ENCODE results near the gene PI4K2B. TPM values are rescaled to one million over a fixed set of nuclear protein-coding genes. Genes with fewer than 3 reads are reported as not detected.
"Not testable (repeated sequence)": the region's sequence is repeated elsewhere in the genome, so short reads cannot be mapped to it uniquely, and the experiment has no call there.

Gene PI4K2B
- total and polyA plus RNA-seq, 4 experiments from 2014 or later, result 13.5 to 15.3 (median 14.5) TPM

DNA sequence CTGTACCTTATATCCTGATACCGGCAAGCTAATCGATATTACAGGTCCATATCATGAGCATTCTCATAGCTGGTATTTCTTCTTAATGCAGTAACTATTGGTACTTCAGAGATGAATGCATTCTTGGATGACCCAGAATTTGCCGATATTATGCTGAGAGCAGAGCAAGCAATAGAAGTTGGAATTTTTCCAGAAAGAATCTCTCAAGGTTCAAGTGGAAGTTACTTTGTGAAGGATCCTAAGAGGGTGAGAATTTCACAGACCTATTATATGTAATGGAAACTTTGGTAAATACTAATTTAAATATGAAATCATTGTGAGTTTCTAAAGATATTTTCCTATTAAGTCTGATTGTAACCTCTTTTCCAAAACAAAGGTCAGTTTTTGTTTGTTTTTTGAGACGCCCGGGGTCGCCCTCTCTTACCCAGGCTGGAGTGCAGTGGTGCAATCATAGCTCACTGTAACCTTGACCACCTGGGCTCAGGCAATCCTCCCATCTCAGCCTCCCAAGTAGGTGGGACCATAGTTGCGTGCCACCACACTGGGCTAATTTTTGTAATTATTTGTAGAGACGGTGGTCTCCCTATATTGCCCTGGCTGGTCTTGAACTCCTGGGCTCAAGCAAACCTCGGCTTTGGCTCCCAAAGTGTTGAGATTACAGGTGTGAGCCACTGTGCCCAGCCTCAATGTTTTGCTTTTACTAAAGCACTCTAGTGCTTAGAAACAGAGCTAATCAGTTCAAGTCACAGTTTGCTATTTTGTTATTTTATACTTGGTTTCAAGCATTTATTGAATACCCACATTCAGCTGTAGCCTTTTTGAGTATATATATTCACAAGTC lies 18.6 kb downstream of the PI4K2B start:
- Histone ChIP-seq H3K27me3 (ENCODE audit: insufficient read depth, low read length) (no peaks in the 10 kb centered on the region), H3K36me3 (ENCODE audit: insufficient read depth, low read length) (peaks cover 26% of the 10 kb centered on the region), H3K4me3 (ENCODE audit: low read length in 2 of 2) (no peak overlapping the region), H3K4me1 (ENCODE audit: insufficient read depth, low read length) (peaks cover 18% of the 10 kb centered on the region), H3K9me3 (ENCODE audit: control insufficient read depth in 1 of 2, low read length in 2 of 2) (no peaks in the 10 kb centered on the region), H3K27ac (ENCODE audit: low read depth, low read length) (no peak overlapping the region)
- Mint-ChIP-seq H3K9me3 (no peaks in the 10 kb centered on the region), H3K27ac (peak overlapping the region in 3 of 7 donors; percentile 32 to 62 (median 48)), H3K27me3 (no peaks in the 10 kb centered on the region), H3K4me1 (peaks cover 24 to 40% (median 31%) of the 10 kb centered on the region in 4 donors), H3K4me3 (no peak overlapping the region), H3K36me3 (peaks cover 22 to 28% of the 10 kb centered on the region in 2 donors)
- ChIA-PET CTCF (ENCODE audit: partially characterized antibody) (interaction anchor here (0.6 to 1.1 kb wide), 4 partner anchors 10 to 73 kb away, joined by 3 to 4 read pairs (median 3); no protein-coding TSS in a partner anchor), POLR2A (ENCODE audit: partially characterized antibody) (no interaction called here)
- intact Hi-C loops (cut with micrococcal nuclease), result no loop called here
- no peak for DNase-seq

DNA sequence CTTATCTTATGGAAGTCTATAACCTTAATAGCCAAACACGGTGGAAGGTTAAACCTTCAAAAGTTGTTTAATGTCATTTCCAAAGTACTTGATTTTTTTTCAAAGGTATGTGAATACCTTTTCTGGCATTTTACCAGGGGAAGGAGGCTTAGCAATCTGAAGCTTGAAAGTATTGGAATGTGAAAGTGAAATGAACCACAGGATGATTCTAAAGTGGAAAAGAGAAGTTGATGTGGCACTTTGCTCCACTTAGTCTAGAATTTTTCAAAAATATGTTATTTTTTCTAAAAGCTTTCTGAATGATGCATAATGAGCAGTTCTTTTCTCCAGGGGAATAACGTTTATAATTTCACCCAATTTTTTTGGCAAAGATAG lies 19.2 kb downstream of the PI4K2B start:
- peaks cover 24 to 39% (median 29%) of the 10 kb centered on the region in 4 donors for H3K4me1 Mint-ChIP-seq
- H3K4me1 ChIP-seq (ENCODE audit: insufficient read depth, low read length), result peaks cover 18% of the 10 kb centered on the region
- H3K27me3 ChIP-seq (ENCODE audit: insufficient read depth, low read length), result no peaks in the 10 kb centered on the region
- peaks cover 30% of the 10 kb centered on the region for H3K36me3 ChIP-seq (ENCODE audit: insufficient read depth, low read length)
- H3K9me3 ChIP-seq (ENCODE audit: control insufficient read depth in 1 of 2, low read length in 2 of 2), result no peaks in the 10 kb centered on the region
- no peak overlapping the region for H3K4me3 ChIP-seq (ENCODE audit: low read length in 2 of 2)
- no peaks in the 10 kb centered on the region for H3K27me3 Mint-ChIP-seq
- intact Hi-C loops (cut with micrococcal nuclease), result no loop called here
- H3K4me3 Mint-ChIP-seq, result no peak overlapping the region
- no peaks in the 10 kb centered on the region for H3K9me3 Mint-ChIP-seq
- H3K36me3 Mint-ChIP-seq, result peaks cover 23 to 33% of the 10 kb centered on the region in 2 donors
- ChIA-PET POLR2A (ENCODE audit: partially characterized antibody) (no interaction called here), CTCF (ENCODE audit: partially characterized antibody) (interaction anchor here (1.0 to 1.1 kb wide), 2 partner anchors 10 to 74 kb away, joined by 3 read pairs; no protein-coding TSS in a partner anchor)
- H3K27ac ChIP-seq (ENCODE audit: low read depth, low read length), result no peak overlapping the region
- DNase-seq, result no peak
- H3K27ac Mint-ChIP-seq, result peak overlapping the region in 5 of 7 donors; percentile 18 to 62 (median 48)

DNA sequence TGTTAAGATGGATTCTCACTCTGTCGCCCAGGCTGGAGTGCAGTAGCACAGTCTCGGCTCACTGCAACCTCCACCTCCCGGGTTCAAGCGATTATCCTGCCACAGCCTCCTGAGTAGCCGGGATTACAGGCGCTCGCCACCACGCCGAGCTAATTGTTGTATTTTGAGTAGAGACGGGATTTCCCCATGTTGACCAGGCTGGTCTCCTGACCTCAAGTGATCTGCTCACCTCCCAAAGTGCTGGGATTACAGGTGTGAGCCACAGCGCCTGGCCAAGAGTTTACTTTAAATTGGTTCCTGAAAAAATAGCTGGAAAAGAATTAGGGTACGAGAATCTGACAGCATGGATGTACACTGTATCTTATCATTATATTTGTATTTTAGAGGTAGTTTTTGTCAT lies 20.0 kb downstream of the PI4K2B start:
- H3K4me3 Mint-ChIP-seq; DNase-seq; H3K27ac ChIP-seq (ENCODE audit: low read depth, low read length); H3K27ac Mint-ChIP-seq; H3K4me3 ChIP-seq (ENCODE audit: low read length in 2 of 2); H3K9me3 ChIP-seq (ENCODE audit: control insufficient read depth in 1 of 2, low read length in 2 of 2); intact Hi-C loops (cut with micrococcal nuclease); H3K27me3 ChIP-seq (ENCODE audit: insufficient read depth, low read length); POLR2A ChIA-PET (ENCODE audit: partially characterized antibody); H3K9me3 Mint-ChIP-seq; H3K27me3 Mint-ChIP-seq: not testable (repeated sequence)
- CTCF ChIA-PET (ENCODE audit: partially characterized antibody), result interaction anchor here (1.1 kb wide), 1 partner anchor 9 kb away, joined by 3 read pairs; no protein-coding TSS in a partner anchor
- H3K4me1 Mint-ChIP-seq, result peaks cover 22 to 35% (median 27%) of the 10 kb centered on the region in 4 donors
- peaks cover 19 to 34% of the 10 kb centered on the region in 2 donors for H3K36me3 Mint-ChIP-seq
- Histone ChIP-seq H3K36me3 (ENCODE audit: insufficient read depth, low read length) (peaks cover 30% of the 10 kb centered on the region), H3K4me1 (ENCODE audit: insufficient read depth, low read length) (peaks cover 18% of the 10 kb centered on the region)

DNA sequence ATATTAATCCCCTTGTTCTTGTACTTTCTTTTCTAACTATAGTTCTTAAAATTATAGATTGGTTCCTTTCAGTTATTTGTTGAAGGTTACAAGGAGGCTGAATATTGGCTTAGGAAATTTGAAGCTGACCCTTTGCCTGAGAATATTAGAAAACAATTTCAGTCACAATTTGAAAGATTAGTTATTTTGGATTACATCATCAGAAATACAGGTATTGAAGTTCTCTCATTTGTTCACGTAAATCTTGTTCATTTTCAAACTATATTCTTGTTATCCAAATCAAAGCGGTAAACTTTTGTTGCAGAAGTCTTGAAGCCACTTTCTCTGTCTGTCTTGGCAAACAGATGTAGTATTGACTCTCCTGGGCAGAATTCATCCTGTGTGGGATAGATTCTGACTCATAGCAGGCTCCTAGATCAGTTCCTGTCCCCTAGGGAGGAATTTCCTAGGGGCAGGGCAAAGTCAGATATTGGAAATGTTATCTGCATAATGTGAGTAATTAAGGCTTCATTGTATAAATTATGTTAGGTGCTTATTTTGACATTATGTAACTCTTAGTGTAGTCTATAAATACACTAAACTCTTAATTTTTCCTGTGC lies 25.2 kb downstream of the PI4K2B start:
- Mint-ChIP-seq H3K4me1 (peaks cover 0 to 2% (median under 1%) of the 10 kb centered on the region in 4 donors), H3K9me3 (no peaks in the 10 kb centered on the region), H3K4me3 (no peak overlapping the region), H3K36me3 (peaks cover 38 to 53% of the 10 kb centered on the region in 2 donors), H3K27ac (peak overlapping the region in 1 of 7 donors; percentile 70), H3K27me3 (no peaks in the 10 kb centered on the region)
- intact Hi-C loops (cut with micrococcal nuclease), result no loop called here
- H3K4me1 ChIP-seq (ENCODE audit: insufficient read depth, low read length), result no peaks in the 10 kb centered on the region
- peaks cover 35% of the 10 kb centered on the region for H3K36me3 ChIP-seq (ENCODE audit: insufficient read depth, low read length)
- POLR2A ChIA-PET (ENCODE audit: partially characterized antibody), result no interaction called here
- H3K27me3 ChIP-seq (ENCODE audit: insufficient read depth, low read length), result no peaks in the 10 kb centered on the region
- H3K27ac ChIP-seq (ENCODE audit: low read depth, low read length), result no peak overlapping the region
- DNase-seq, result no peak
- no peak overlapping the region for H3K4me3 ChIP-seq (ENCODE audit: low read length in 2 of 2)
- no peaks in the 10 kb centered on the region for H3K9me3 ChIP-seq (ENCODE audit: control insufficient read depth in 1 of 2, low read length in 2 of 2)
- CTCF ChIA-PET (ENCODE audit: partially characterized antibody), result interaction anchor here (0.5 kb wide), 1 partner anchor 1610 kb away, joined by 3 read pairs; no protein-coding TSS in a partner anchor

DNA sequence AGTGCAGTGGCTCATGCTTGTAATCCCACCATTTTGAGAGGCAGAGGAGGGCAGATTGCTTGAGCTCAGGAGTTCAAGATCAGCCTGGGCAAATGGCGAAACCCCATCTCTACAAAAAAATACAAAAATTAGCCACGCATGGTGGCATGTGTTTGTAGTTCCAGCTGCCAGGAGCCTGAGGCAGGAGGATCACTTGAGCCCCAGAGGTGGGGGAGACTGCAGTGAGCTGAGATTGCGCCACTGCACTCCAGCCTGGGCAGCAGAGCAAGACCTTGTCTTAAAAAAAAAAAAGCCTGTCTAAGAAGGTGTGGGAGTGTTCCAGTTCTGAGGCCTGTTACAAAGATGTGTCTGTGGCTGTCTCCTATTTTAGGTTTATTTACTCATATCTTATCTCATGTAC lies 38.0 kb downstream of the PI4K2B start:
- no peak overlapping the region for H3K27ac Mint-ChIP-seq
- H3K4me3 ChIP-seq (ENCODE audit: low read length in 2 of 2), result no peak overlapping the region
- H3K27me3 ChIP-seq (ENCODE audit: insufficient read depth, low read length), result no peaks in the 10 kb centered on the region
- H3K4me1 Mint-ChIP-seq, result no peaks in the 10 kb centered on the region
- no peak overlapping the region for H3K4me3 Mint-ChIP-seq
- H3K9me3 ChIP-seq (ENCODE audit: control insufficient read depth in 1 of 2, low read length in 2 of 2), result no peaks in the 10 kb centered on the region
- H3K27ac ChIP-seq (ENCODE audit: low read depth, low read length), result no peak overlapping the region
- no peaks in the 10 kb centered on the region for H3K4me1 ChIP-seq (ENCODE audit: insufficient read depth, low read length)
- H3K36me3 ChIP-seq (ENCODE audit: insufficient read depth, low read length), result peaks cover 25% of the 10 kb centered on the region
- ChIA-PET POLR2A (ENCODE audit: partially characterized antibody) (no interaction called here), CTCF (ENCODE audit: partially characterized antibody) (no interaction called here)
- H3K9me3 Mint-ChIP-seq, result no peaks in the 10 kb centered on the region
- H3K27me3 Mint-ChIP-seq, result no peaks in the 10 kb centered on the region
- intact Hi-C loops (cut with micrococcal nuclease), result no loop called here
- DNase-seq, result no peak
- peaks cover 48 to 49% of the 10 kb centered on the region in 2 donors for H3K36me3 Mint-ChIP-seq

DNA sequence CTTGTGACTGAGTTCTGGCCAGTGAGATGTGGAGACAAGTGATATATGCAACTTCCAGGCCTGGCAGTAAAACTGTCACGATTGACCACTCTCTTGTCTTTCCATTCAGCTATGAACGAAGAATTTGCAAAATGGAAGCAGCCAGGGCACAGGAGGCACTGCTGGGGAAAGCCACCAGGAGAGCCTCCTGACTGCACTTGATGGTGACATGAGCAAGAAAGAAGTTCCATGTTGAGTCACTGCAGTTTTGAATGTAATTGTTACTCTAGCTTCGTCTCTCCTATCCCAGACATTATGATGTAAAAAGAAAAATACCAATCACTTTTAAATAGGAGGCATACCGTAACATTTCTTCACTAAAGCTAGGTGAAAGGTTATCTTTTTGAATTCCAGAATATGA lies 46.4 kb downstream of the PI4K2B start:
- no peaks in the 10 kb centered on the region for H3K4me1 ChIP-seq (ENCODE audit: insufficient read depth, low read length)
- no peaks in the 10 kb centered on the region for H3K36me3 ChIP-seq (ENCODE audit: insufficient read depth, low read length)
- H3K4me3 ChIP-seq (ENCODE audit: low read length in 2 of 2), result no peak overlapping the region
- Mint-ChIP-seq H3K27ac (no peak overlapping the region), H3K4me3 (no peak overlapping the region), H3K36me3 (peaks cover 27 to 31% of the 10 kb centered on the region in 2 donors), H3K4me1 (no peaks in the 10 kb centered on the region), H3K9me3 (no peaks in the 10 kb centered on the region), H3K27me3 (no peaks in the 10 kb centered on the region)
- intact Hi-C loops (cut with micrococcal nuclease), result no loop called here
- ChIA-PET POLR2A (ENCODE audit: partially characterized antibody) (no interaction called here), CTCF (ENCODE audit: partially characterized antibody) (interaction anchor here (1.6 kb wide), 1 partner anchor 32 kb away, joined by 6 read pairs; the partner anchor contains the start of gene ZCCHC4)
- H3K27me3 ChIP-seq (ENCODE audit: insufficient read depth, low read length), result no peaks in the 10 kb centered on the region
- H3K27ac ChIP-seq (ENCODE audit: low read depth, low read length), result no peak overlapping the region
- no peak for DNase-seq
- H3K9me3 ChIP-seq (ENCODE audit: control insufficient read depth in 1 of 2, low read length in 2 of 2), result no peaks in the 10 kb centered on the region

DNA sequence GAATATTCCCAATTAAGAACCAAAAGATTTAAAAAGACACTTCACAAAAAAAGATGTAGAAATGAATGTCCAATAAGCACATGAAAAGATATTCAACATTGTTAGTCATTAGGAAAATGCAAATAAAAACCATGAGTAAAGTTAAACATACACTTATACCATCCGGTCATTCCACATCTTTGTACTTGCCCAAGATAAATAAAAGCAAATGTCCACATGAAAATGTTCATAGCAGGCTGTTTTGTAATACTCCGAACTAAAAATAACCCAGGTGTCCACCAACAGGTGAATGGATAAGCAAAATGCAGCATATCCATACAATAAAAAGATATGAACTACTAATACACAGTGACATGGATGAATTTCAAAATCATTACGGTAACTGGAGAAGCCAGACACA lies 50.1 kb downstream of the PI4K2B start:
- no peaks in the 10 kb centered on the region for H3K36me3 ChIP-seq (ENCODE audit: insufficient read depth, low read length)
- no peak overlapping the region for H3K27ac Mint-ChIP-seq
- ChIA-PET POLR2A (ENCODE audit: partially characterized antibody) (no interaction called here), CTCF (ENCODE audit: partially characterized antibody) (no interaction called here)
- no peaks in the 10 kb centered on the region for H3K4me1 Mint-ChIP-seq
- H3K4me3 Mint-ChIP-seq, result no peak overlapping the region
- H3K27me3 Mint-ChIP-seq, result peaks cover 4 to 5% of the 10 kb centered on the region in 2 donors
- DNase-seq, result no peak
- no peak overlapping the region for H3K27ac ChIP-seq (ENCODE audit: low read depth, low read length)
- intact Hi-C loops (cut with micrococcal nuclease), result no loop called here
- no peaks in the 10 kb centered on the region for H3K27me3 ChIP-seq (ENCODE audit: insufficient read depth, low read length)
- no peak overlapping the region for H3K4me3 ChIP-seq (ENCODE audit: low read length in 2 of 2)
- peaks cover 20 to 24% of the 10 kb centered on the region in 2 donors for H3K36me3 Mint-ChIP-seq
- H3K9me3 Mint-ChIP-seq, result peaks cover 0 to 16% (median 10%) of the 10 kb centered on the region in 8 donors
- no peaks in the 10 kb centered on the region for H3K4me1 ChIP-seq (ENCODE audit: insufficient read depth, low read length)
- H3K9me3 ChIP-seq (ENCODE audit: control insufficient read depth in 1 of 2, low read length in 2 of 2), result no peaks in the 10 kb centered on the region

Data from CD4-positive, alpha-beta memory T cell (primary cell).